GM19452 (cell line): ENCODE data around the gene NADSYN1.

Experiments
- ATAC-seq: cut with Tn5 transposase; IDR thresholded peaks from one replicate; pipeline ENCODE4 v1.9.1; 2021; ENCODE audit not compliant: unreplicated experiment

Gene NADSYN1

DNA sequence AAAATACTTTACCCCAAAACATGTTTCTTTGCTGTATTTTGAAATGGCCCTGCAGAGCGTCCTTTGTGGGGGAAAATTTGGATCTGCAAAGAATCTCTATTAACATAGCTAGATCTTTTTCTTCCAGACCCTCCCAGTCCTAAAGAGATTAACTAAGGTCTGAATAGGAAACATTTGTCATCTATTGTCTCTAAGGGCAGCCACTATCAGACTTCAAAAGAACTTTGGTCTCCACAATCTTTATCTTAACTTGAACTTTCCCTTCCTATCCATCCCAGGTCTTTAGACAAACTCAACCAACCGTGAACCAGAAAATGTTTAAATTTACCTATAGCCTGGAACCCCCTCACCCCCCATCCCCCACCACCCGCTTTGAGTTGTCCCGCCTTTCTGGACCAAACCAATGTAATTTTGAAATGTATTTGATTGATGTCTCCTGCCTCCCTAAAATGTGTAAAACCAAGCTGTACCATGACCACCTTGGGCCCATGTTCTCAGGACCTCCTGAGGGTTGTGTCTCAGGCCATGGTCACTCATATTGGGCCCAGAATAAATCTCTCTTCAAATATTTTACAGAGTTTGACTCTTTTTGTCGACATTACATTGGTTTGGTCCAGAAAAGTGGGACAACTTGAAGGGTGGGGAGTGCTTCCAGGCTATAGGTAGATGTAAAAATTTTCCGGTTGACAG, 91.7 kb downstream of the NADSYN1 start:
- no peak for ATAC-seq

DNA sequence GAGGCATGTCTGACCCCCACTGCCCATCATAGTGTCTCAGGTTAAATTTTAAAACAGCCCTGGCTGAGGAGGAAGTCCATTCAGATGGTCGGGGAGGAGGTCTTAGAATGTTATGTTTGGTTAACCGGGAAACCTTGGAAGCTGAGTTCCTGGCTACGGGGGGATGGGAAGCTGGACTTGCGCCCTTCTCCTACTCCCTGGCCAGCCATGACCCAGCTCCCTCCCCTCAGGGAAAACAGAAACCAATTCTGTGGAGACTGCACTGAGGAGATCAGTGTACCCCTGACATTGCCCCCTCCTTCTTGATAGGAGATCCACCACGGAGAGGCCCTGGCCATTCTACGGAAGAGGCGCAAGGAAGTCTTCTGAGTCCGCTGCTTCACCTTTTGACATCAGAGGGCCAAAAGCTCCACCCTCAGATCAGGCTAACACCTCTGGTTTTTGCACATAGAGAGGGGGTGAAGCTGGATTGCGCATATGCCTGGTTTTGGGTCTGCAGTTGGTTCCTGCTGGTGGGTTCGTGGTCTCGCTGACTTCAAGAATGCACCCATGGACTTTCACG, 92.5 kb downstream of the NADSYN1 start:
- ATAC-seq, result no peak

DNA sequence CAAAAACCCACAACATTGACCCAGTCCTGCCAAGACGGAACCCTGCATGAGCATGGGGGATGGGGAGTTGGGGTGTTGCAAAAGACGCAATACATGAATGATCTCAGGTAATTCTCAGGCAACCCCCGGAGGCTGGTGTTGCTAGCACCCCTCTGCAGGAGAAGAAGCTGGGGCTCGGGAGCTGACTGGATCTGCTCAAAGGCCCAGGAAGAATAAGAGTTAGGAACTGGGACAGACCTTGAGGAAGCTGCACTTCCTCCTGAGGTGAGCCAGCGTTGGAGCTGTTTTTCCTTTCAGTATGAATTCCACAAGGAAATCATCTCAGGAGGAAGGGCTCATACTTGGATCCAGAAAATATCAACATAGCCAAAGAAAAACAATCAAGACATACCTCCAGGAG, 95.1 kb downstream of the NADSYN1 start, which contains the start of gene KRTAP5-9:
TSS of gene KRTAP5-9 (plus strand) at position 301 of the 400 bp plus-strand sequence. CDS start 238 bp downstream, outside the sequence.
- no peak for ATAC-seq

DNA sequence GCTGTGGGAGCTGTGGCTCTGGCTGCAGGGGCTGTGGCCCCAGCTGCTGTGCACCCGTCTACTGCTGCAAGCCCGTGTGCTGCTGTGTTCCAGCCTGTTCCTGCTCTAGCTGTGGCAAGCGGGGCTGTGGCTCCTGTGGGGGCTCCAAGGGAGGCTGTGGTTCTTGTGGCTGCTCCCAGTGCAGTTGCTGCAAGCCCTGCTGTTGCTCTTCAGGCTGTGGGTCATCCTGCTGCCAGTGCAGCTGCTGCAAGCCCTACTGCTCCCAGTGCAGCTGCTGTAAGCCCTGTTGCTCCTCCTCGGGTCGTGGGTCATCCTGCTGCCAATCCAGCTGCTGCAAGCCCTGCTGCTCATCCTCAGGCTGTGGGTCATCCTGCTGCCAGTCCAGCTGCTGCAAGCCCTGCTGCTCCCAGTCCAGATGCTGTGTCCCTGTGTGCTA, 95.7 kb downstream of the NADSYN1 start:
- ATAC-seq, result no peak
